ENCODE results near the gene ABCG1.
"Not testable (repeated sequence)": the region's sequence is repeated elsewhere in the genome, so short reads cannot be mapped to it uniquely, and the experiment has no call there.

Gene ABCG1
- 2.8 to 17.9 reads per million in 2 experiments for total RNA-seq

DNA sequence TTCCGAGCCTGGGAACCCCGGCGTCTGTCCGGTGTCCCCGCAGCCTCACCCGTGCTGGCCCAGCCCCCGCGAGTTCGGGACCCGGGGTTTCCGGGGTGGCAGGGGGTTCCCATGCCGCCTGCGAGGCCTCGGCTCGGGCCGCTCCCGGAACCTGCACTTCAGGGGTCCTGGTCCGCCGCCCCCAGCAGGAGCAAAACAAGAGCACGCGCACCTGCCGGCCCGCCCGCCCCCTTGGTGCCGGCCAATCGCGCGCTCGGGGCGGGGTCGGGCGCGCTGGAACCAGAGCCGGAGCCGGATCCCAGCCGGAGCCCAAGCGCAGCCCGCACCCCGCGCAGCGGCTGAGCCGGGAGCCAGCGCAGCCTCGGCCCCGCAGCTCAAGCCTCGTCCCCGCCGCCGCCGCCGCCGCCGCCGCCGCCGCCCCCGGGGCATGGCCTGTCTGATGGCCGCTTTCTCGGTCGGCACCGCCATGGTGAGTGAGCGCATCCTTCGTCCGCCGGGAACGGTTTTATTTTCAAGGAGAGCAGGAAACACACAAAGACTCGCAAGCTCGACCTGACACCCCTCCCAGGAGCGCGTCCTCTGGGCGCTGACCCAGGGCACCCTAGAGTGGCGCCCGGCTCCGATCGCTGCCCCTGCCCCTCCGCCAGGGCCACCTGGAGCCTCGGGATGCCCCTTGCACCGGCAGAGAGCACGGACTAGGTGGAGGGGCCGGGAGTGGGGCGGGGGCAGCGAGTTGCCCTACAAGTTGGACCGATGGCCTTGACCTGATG is at the start of gene ABCG1:
Gene ABCG1 (plus strand): TSS at position 305 of the 770 bp plus-strand sequence. CDS start 123 bp downstream, at position 428.
- DNase-seq (ENCODE audit: low read depth) = peak; percentile 38

DNA sequence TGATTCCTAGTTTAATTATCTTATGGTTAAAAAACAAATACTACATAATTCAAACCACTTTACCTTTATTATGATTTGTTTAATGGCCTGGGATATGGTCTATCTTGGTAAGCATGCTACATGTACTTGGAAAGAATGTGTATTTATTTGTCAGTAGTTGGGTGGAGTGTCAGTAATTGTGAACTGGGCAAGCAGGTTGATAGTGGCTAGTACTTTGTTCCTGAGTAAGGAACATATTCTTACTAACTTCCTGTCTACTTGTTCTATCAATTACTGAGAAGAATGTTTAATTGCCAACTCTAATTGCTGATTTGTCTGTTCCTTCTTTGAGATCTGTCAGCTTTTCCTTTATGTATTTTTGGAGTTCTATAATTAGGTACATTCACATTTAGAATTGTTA is 49.2 kb upstream of the ABCG1 start:
- no peak for DNase-seq (ENCODE audit: low read depth)

DNA sequence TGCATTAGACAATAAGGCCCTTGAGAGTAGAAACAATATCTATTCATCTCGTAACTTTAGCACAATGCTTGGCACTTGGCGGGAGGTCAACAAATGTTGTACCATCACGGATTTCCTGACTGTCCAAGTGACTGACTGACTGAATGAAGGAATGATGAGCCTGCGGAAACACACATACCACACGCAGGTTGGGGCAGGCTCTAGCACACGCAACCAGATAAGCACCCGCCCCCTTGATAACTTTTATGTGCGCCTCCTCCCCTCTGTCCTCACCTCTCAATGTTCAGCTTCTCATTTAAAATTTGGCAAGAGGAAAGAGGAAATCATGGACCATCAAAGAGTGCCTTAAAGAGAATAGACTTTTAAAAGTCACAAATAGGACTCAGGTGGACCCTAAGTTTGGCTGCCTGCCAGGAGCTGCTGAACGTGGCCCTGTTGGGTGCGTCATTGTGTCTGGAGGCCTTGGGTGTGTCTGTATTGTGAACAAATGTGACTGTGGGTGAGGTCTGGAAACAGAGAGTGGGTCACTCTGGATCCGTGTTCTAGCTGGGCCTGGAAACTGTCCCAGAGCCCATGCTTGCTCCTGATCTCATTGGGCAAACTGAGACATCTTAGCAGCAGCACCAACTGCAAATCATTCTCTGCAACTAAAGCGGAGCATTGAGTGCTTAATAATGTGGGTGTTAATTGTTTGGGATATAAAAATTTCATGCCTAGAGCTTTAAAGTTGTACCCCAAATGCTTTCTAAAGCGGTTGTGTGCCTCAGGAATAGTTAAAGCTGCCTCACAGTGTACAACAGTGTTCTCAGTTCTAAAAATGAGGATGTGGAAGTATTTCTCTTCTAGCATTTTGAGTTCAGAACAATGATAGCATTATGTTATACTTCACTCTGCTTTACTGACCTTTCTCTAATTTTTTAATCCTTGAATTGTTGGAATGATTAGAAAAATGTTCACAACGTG is 47.6 kb upstream of the ABCG1 start:
- no peak for DNase-seq (ENCODE audit: low read depth)

DNA sequence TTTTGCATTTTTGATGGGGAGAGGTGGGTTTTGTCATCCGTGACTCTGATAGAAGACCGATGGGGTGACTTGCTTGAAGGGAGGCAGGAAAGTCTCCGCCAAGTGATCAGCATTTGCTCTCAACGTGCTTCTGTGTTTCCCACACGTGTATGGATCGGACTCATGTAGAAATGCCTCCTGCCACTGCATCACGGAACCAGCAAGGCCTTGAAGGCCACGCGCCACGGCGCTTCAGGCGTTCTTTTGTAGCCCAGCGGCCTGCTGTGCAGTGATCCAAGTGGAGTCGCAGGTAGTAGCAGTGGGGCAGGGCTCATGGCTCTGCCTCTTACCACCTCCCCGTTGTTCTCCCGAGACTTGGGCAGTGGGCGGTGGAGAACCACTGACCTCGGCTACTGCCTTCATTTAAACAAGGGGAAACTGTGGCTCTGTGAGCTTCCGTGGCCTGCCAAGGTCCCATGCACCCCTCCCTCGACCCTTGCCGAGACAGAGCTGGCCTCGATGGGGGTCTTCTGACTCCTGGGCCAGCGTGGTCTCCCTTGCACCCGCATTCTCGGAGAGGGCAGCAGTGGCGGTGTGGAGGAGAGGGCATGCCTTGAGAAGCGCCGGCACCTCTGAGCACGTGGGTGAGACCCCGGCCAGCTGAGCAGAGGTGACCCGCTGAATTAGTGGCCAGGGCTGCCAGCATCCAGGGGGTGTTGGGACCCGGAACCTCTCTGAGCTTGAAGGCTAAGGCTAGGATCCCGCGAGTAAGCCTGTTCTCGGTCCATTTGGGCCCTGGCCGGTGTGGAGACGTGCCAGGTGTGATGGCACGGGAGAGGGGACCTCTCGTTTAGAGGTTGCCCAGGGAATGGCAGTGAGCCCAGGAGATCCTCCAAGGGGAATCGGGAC is 46.1 kb upstream of the ABCG1 start:
- DNase-seq (ENCODE audit: low read depth) = no peak

DNA sequence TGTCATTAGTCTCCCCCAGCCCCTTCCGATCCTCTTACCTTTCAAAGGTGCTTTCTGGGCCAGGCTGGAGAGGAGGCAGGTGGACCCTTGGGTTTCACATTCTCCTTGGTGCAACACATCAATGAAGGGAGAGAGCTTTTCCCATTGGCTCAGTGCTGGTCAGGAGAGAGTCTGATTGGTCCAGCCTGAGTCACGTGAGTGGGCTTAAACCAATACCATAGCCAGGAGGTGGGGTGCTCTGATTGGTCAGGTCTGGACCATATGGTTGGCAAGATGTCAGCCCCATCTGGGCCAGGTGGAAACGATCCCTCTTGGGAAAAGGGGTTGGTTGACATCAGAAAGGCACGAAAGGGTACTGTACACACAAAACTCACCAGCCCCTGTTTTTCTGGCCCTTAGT is 44.8 kb upstream of the ABCG1 start:
- no peak for DNase-seq (ENCODE audit: low read depth)

DNA sequence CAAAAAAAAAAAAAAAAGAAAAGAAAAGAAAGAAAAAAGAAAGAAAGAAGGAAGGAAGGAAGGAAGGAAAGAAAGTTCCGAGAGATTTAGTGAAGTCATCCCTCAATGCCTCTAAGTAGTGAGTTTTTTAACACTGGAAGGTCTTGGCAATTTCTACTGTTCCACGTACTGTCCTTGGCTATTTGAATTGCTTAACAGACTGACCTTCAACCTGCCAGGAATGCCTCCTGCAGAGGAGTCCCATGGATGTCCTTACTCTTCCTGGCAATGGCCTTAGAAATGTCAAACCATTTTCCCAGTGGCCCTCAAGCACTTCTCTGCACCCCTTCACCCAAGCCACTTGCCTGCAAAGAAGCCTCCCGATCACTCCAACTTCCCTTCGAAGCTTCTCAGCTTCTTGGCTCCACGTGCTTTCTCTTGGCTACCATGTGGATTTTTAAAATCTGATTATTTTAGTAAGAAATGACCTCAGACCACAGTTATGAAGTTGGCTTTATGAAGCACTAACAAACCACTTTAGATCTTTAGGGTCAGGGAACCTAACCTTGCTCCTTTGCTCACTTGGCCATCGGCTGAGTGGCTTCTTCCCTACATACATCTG is 43.7 kb upstream of the ABCG1 start:
- no peak for DNase-seq (ENCODE audit: low read depth)

DNA sequence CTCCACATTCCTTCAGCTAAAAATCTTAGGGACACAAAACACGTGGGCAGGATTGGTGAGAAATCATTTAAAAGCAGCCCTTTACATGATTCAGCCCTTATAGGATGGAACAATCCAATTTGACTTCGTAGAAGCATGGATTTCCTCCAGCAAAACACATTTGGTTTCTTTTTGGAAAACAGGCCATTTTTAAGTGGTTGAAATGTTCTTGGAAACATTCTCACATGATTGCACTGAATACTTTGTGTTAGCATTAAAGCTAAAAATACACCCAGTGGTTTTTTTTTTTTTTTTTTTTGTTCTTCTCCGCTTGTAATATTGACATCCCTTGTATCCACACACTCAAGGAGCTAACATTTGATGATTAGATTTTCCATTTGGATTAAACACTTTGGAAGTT is 42.1 kb upstream of the ABCG1 start:
- DNase-seq (ENCODE audit: low read depth) = no peak

DNA sequence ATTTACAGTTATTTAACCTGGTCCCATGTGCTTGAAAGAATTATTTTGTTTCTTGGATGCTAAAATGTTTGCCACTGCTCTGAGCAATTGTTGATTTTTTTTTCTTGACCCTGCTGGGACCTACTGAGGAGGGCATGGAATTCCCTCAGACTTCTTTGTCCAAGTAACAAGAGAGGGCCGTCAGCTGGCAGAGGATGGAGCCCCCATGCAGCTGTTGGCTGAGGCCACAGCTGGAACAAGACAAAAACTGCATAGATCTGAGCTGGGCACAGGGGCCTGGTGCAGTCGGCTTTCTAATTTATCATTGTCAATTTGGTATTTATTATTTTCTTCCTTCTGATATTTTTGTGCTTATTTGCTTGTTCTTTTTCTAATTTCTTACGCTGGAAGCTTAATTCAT is 39.6 kb upstream of the ABCG1 start:
- DNase-seq (ENCODE audit: low read depth) = no peak

DNA sequence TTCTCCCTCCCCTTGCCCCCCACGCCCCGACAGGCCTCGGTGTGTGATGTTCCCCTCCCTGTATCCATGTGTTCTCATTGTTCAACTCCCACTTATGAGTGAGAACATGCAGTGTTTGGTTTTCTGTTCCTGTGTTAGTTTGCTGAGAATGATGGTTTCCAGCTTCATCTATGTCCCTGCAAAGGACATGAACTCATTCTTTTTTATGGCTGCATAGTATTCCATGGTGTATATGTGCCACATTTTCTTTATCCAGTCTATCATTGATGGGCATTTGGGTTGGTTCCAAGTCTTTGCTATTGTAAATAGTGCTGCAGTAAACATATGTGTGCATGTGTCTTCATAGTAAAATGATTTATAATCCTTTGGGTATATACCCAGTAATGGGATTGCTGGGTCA is 38.9 kb upstream of the ABCG1 start:
- not testable (repeated sequence) for DNase-seq (ENCODE audit: low read depth)

DNA sequence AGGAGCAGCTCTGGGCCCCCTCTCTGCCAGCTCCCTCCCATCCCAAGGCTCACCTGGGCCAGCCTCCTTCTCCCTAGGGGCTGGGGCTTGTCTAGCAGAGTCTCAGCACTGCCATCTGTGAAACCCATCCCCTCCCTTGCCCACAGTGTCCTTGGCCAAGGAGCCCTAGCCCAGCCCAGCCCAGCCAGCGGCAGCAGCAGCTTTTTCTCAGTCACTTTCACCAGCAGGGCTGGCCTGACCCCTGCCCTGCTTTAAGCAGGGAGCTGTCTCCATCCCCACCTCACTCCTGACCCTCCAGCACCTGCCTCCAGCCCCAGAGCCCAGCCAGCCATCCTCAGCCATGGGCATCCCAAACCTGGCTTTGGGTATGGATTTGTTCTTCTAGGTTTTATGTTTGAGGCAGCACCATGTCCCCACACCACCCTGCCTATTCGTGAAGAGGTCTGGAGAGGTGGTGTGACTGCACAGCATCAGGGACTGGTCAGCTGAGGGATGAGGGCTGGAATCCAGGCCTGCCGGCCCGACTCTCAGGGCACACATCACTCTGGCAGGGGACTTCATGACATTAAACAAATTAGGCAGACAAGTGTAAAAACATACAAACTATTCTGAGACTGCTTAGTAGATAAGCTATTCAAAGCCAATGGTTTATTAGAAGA is 36.1 kb upstream of the ABCG1 start:
- DNase-seq (ENCODE audit: low read depth) = no peak

DNA sequence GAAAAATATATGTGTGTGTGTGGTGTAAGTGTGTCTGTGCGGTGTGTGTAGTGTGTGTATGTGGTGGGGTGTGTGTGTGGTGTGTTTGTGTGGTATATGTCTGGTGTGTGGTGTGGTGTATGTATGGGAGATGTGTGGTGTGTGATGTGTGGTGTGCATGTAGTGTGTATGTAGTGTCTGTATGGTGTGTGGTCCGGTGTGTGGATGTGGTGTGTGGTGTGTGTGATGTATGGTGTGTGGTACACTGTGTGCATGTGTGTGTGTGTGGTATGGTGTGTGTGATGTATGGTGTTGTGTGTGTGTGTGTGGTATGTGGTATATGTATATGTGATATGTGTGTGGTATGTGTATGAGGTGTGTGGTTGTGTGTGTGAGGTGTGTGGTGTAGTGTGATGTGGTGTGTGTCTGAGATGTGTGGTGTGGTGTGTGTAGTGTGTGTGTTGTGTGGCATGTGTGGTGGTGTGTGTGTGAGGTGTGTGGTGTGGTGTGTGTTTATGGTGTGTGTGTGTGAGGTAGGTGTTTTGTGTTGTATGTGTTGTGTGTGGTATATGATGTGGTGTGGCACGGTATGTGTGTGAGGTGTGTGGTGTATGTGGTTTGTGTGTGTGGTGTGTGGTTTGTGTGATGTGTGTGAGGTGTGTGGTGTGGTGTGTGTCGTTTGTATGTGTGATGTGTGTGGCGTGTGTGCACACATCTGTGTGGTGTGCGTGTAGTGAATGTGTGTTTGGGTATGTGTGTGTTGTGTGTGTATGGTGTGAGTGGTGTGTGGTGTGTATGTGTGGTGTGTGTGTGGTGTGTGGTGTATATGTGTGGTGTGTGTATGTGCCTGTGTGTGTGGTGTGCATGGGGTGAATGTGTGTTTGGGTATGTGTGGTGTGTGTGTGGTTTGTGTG is 35.3 kb upstream of the ABCG1 start:
- no peak for DNase-seq (ENCODE audit: low read depth)

DNA sequence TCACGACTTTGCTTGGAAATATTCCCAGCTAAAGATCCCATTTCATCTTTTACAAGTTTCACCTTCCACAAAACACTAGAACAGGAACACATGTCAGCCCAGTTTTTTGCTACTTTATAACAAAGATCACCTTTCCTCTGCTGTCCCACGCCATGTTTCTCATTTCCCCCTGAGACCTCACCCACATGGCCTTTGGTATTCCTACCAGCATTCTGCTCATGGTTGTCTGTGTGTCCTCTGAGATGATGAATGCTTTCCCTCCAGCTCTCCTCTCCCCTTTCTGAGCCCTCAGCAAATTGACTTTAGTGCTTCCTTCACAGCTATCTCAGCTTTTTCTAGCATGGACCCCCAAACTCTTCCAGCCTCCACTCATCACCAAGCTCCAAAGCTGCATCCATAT is 32.3 kb upstream of the ABCG1 start:
- no peak for DNase-seq (ENCODE audit: low read depth)

DNA sequence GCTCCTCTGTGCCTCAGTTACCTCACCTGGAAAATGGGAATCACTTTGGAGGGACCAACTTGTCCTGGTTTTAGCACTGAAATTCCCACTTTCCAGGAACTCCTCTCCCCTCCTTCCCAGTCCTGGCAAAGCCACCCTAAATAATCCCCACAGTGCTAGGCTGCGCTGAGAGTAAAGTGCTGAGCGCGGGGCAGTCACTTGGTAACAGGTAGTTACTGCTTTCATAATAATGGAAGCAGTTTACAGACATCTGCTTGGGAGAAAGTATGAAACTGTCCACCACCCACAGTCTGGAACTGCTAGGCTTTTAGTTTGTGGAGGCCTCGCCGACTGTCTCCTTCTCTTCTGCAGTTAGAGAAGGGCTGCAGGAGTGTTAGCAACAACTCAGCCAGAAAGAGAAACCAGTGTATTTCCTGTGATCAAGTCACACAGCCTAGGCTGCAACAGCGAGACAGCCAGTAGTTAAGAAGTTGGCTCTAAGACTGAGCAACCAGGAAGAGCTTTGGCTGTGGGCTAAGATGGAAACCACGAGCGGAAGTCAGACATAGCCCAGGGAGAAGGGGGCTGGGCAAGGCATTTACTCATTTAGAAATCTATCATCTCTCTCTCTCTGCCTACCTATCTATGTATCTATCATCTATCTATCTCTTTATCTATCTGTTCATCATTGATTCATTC is 30.8 kb upstream of the ABCG1 start:
- peak; percentile 73 for DNase-seq (ENCODE audit: low read depth)

DNA sequence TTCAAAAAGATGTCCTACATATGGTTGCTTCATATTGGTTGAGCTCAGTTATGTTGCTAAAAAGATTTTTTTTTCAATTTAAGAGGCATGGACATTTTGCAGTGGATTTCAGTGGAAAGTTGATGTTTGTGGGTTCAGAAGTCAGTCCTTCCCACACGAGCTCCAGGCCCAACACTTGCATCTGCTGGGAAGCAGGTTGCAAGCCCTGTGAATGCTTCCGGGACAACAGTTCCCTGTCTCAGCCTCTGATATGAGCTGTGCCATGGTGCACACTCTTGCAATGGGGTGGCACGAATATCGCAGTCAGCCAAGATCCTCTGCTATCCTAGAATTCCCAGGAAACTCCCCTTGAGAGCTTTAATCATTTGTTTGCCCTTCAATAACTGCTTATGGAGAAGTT is 30.3 kb upstream of the ABCG1 start:
- DNase-seq (ENCODE audit: low read depth) = no peak

DNA sequence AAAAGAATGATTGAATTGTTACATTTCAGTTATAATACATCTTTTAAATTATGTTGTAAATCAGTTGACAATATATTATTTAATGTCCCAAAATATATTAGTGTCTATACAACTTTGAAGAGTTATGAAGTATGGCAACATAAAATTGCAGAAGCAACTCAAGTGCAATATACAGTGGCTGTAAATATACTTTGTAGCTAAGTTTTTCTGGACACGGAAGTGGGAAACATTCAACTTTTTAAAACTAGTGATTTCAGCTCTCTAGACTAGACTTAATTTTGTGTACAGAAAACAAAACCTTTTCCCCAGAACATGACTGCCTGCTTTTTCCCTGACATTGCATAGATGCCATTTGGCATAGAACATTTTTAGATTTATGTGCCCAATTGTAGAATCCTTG is 29.5 kb upstream of the ABCG1 start:
- DNase-seq (ENCODE audit: low read depth) = no peak

DNA sequence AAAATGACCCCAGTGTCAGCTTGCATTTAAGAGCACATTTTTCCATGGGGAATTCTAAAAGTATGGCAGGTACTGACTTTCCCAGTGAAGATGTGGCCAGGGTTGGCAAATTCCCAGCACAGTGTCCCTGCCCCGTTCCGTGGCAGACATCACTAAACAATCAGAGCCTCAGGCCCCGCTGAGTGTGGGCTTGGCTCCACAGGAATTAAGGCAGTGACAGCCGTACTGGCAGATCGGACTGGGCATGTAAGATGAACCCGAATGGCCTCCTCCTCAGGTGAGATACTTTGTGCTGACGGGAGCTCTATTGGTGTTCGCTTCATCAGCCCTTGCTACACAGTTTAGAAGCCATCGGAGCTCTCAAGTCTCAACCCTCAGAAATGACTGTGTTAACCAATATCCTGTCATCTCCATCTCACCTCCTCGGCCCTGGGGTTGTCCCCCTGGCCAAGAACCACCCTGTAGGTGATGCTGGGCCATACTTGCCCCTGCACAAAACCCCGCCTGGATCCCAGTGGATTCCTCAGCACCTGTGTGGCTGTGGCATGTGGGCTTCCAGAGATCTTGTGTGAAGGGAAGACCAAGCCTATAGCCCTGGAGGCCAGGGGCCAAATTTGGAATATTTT is 29.0 kb upstream of the ABCG1 start:
- DNase-seq (ENCODE audit: low read depth) = no peak

DNA sequence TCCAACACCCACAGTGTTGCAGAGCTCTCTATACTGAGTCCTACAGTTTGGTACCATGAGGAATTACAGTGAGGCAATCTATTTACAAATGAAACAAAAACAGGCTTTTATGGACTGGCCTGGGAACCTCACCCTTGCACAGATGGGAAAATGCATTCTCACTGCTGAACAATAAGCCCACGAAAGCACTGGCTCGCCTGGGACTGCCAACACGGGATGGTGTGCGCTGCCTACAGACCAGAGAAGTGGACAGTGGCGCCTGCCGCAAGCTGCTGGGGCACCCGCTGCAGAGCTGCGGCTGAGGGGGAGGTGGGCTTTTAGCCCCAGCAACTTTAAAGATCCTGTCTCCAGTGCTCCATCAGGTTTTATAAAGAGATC is 28.5 kb upstream of the ABCG1 start:
- DNase-seq (ENCODE audit: low read depth) = no peak

DNA sequence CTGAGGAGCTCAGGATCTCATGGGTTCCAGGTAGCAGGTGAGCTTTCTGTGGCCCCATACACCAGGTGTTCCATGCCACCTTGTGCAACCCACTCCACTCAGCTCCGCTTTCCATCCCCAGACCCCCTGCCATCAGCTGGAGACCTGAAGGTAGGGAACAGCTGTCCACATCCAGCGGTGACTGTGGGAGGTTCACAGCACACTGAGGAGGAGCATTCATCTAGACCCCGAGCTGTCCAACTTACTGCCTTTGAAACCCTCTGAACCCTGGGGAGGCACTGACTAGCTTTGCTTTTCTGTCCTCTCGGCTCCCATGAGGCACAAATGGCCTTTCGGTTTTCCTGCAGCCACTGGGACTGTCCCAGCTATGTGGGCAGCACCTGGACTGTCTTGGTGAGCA is 27.9 kb upstream of the ABCG1 start:
- no peak for DNase-seq (ENCODE audit: low read depth)

All from T follicular helper cell (primary cell).